NB4 (cell line): Measurements from ENCODE around the gene OBSCN.

Experiments used
- CTCF ChIP-seq: IDR thresholded peaks from one replicate; pipeline ENCODE4 v1.5.1; 2012; ENCODE audit warnings: low read depth, low read length
- MAX ChIP-seq: IDR thresholded peaks from 2 replicates; pipeline ENCODE4 v1.6.1; 2011; ENCODE audit warnings: low read depth, low read length
- POLR2A ChIP-seq: IDR thresholded peaks from 2 replicates; pipeline ENCODE4 v1.6.1; 2011; ENCODE audit warnings: mild to moderate bottlenecking; ENCODE audit not compliant: insufficient read length; ENCODE audit errors: extremely low read depth

GRCh38 chr1:228275430-228276173 is 67.8 kb downstream of the OBSCN start:
- TF ChIP-seq CTCF (no peak), POLR2A (no peak), MAX (no peak)
